ENCODE results near the gene GATC.

GATC gene

GRCh38 chr12:120445911-120446843 is at the start of gene GATC, which contains the start of gene TRIAP1:
Gene GATC (plus strand): TSS chr12:120446444. CDS start chr12:120446481, 37 bp downstream.
Gene TRIAP1 (minus strand): TSS chr12:120446384. CDS start chr12:120446372, 12 bp downstream.
- FAIRE-seq = no peak

GRCh38 chr12:120397824-120398540 is 48.3 kb upstream of the GATC start:
- FAIRE-seq = peak; percentile 95

- FAIRE-seq = no peak
Measured at GRCh38 chr12:120399531-120399930, 46.7 kb upstream of the GATC start.

GRCh38 chr12:120402217-120402616 is 44.0 kb upstream of the GATC start:
- FAIRE-seq = no peak

GRCh38 chr12:120403869-120404268 is 42.4 kb upstream of the GATC start:
- no peak for FAIRE-seq

GRCh38 chr12:120404271-120404670 is 42.0 kb upstream of the GATC start:
- FAIRE-seq = no peak

- no peak for FAIRE-seq
Measured at GRCh38 chr12:120406069-120406468, 40.2 kb upstream of the GATC start.

GRCh38 chr12:120406553-120406952 is 39.7 kb upstream of the GATC start:
- no peak for FAIRE-seq

GRCh38 chr12:120408771-120409170 is 37.5 kb upstream of the GATC start:
- FAIRE-seq = no peak

GRCh38 chr12:120412421-120412820 is 33.8 kb upstream of the GATC start:
- FAIRE-seq = no peak

GRCh38 chr12:120413901-120414695 is 32.1 kb upstream of the GATC start:
- FAIRE-seq = no peak

GRCh38 chr12:120416490-120417216 is 29.6 kb upstream of the GATC start:
- no peak for FAIRE-seq

GRCh38 chr12:120417917-120418580 is 28.2 kb upstream of the GATC start:
- no peak for FAIRE-seq

GRCh38 chr12:120421701-120422100 is 24.5 kb upstream of the GATC start:
- no peak for FAIRE-seq

- no peak for FAIRE-seq
Measured at GRCh38 chr12:120422892-120423456, 23.3 kb upstream of the GATC start.

GRCh38 chr12:120425797-120426196 is 20.4 kb upstream of the GATC start:
- no peak for FAIRE-seq

- no peak for FAIRE-seq
Measured at GRCh38 chr12:120428597-120429229, 17.5 kb upstream of the GATC start.

GRCh38 chr12:120429368-120429767 is 16.9 kb upstream of the GATC start:
- no peak for FAIRE-seq

GRCh38 chr12:120432772-120433525 is 13.3 kb upstream of the GATC start:
- FAIRE-seq = no peak
